GM19452 (cell line): Measurements from ENCODE around the gene TNRC6B.
"Not testable (repeated sequence)": the region's sequence is repeated elsewhere in the genome, so short reads cannot be mapped to it uniquely, and the experiment has no call there.

Experiments used
- ATAC-seq: cut with Tn5 transposase; IDR thresholded peaks from one replicate; pipeline ENCODE4 v1.9.1; 2021; ENCODE audit not compliant: unreplicated experiment

The TNRC6B gene

GRCh38 chr22:40210818-40211217, 33.1 kb downstream of the TNRC6B start:
- peak; percentile 69 for ATAC-seq

- ATAC-seq, result no peak
Measured at GRCh38 chr22:40211476-40212054, 33.8 kb downstream of the TNRC6B start.

- ATAC-seq, result no peak
Measured at GRCh38 chr22:40212121-40212520, 34.4 kb downstream of the TNRC6B start.

GRCh38 chr22:40213478-40213877, 35.8 kb downstream of the TNRC6B start:
- ATAC-seq, result no peak

GRCh38 chr22:40215266-40215665, 37.5 kb downstream of the TNRC6B start:
- no peak for ATAC-seq

GRCh38 chr22:40216041-40216756, 38.5 kb downstream of the TNRC6B start:
- no peak for ATAC-seq

- ATAC-seq, result no peak
Measured at GRCh38 chr22:40218152-40218551, 40.4 kb downstream of the TNRC6B start.

- no peak for ATAC-seq
Measured at GRCh38 chr22:40218723-40219294, 41.1 kb downstream of the TNRC6B start.

- ATAC-seq, result no peak
Measured at GRCh38 chr22:40220316-40221054, 42.8 kb downstream of the TNRC6B start.

- no peak for ATAC-seq
Measured at GRCh38 chr22:40221055-40221414, 43.3 kb downstream of the TNRC6B start.

GRCh38 chr22:40222979-40223378, 45.3 kb downstream of the TNRC6B start:
- ATAC-seq, result not testable (repeated sequence)

GRCh38 chr22:40224702-40225101, 47.0 kb downstream of the TNRC6B start:
- ATAC-seq, result no peak

- ATAC-seq, result no peak
Measured at GRCh38 chr22:40226620-40227019, 48.9 kb downstream of the TNRC6B start.

- ATAC-seq, result no peak
Measured at GRCh38 chr22:40231618-40232313, 54.0 kb downstream of the TNRC6B start.

- no peak for ATAC-seq
Measured at GRCh38 chr22:40232624-40233023, 54.9 kb downstream of the TNRC6B start.

GRCh38 chr22:40233886-40234285, 56.2 kb downstream of the TNRC6B start:
- ATAC-seq, result no peak

GRCh38 chr22:40234658-40235057, 56.9 kb downstream of the TNRC6B start:
- no peak for ATAC-seq

- no peak for ATAC-seq
Measured at GRCh38 chr22:40235308-40235707, 57.6 kb downstream of the TNRC6B start.

- ATAC-seq, result no peak
Measured at GRCh38 chr22:40236131-40236665, 58.5 kb downstream of the TNRC6B start.

GRCh38 chr22:40237241-40237640, 59.5 kb downstream of the TNRC6B start:
- no peak for ATAC-seq
